Measurements from ENCODE around the gene TTYH3. TPM values are rescaled to one million over a fixed set of nuclear protein-coding genes. Genes with fewer than 3 reads are reported as not detected.
A peak's percentile ranks its signal among the peaks of the same experiment; 100 is the strongest.

Gene TTYH3
- total and polyA plus RNA-seq, 2 donors (not counting 1 experiment from before 2014, with no cell fraction given) = 17.4 to 19.7 TPM

DNA sequence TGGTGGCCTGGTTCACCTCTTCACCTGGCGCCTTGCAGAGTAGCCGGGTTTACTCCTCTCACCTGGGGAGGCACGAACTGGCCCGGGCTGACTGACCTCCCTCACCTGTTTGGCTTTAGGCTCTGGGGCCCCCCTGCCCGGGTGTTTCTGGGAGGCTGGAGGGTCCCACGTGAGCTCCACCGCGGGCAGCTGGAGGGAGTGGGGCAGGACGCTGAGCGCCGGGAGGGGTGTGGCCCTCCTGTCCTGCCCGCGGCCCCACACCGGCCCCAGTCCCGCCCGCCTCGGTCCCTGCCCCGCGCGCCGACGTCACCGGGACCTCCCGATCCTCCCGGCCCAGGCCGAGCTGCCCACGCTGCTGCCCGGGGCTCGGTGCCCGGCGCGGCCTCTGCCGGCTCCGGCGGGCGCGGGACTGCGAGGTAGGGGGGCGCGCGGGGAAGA is 56.1 kb downstream of the TTYH3 start, which contains the start of gene AMZ1:
TSS of gene AMZ1 (plus strand) at position 322 of the 438 bp plus-strand sequence. CDS start 12,250 bp downstream, outside the sequence.
- peaks cover 6% of the 10 kb centered on the region for H3K4me1 ChIP-seq (ENCODE audit: control insufficient read depth, extremely low read depth, insufficient read depth, low read length)
- H3K4me2 ChIP-seq (ENCODE audit: extremely low read depth, insufficient read depth, low read length) = peak within 1 kb of the TSS; percentile 52
- no peaks in the 10 kb centered on the region for H3K9me3 ChIP-seq (ENCODE audit: control insufficient read depth, insufficient read depth, low read depth, low read length)
- DNase-seq (ENCODE audit: low read depth in 2 of 2) = no peak
- no peaks in the 10 kb centered on the region for H4K20me1 ChIP-seq (ENCODE audit: control insufficient read depth, extremely low read depth, insufficient read depth, low read length)
- peaks cover 27% of the 10 kb centered on the region for H3K27me3 ChIP-seq (ENCODE audit: control insufficient read depth, insufficient read depth, low read length)
- H3K27ac ChIP-seq (ENCODE audit: insufficient read depth, low read length) = no peak within 1 kb of the TSS
- H3K4me3 ChIP-seq (replicated peaks in 1 of 4; ENCODE audit: control extremely low read depth in 1 of 4, insufficient read depth in 1 of 4, low read depth in 3 of 4, low read length in 4 of 4) = peak within 1 kb of the TSS in 1 of 4 experiments; percentile 32
- H3K36me3 ChIP-seq (ENCODE audit: control insufficient read depth, insufficient read depth, low read length) = no peaks in the 10 kb centered on the region
- TF ChIP-seq EZH2 (IDR thresholded peaks at IDR 0.05; ENCODE audit: low read length, missing control alignments) (no peak), CTCF (conservative IDR thresholded peaks at IDR 0.05 in 1 of 2, IDR thresholded peaks at IDR 0.05 in 1 of 2; ENCODE audit: low read depth in 1 of 2, low read length in 2 of 2) (no peak)
- H3K9ac ChIP-seq (ENCODE audit: insufficient read depth, low read length) = peak within 1 kb of the TSS; percentile 16
- no peaks in the 10 kb centered on the region for H3K79me2 ChIP-seq (ENCODE audit: control insufficient read depth, insufficient read depth, low read length)
- H2AFZ ChIP-seq (ENCODE audit: low read length) = no peak within 1 kb of the TSS

- H2AFZ ChIP-seq (ENCODE audit: low read length) = no peak overlapping the region
- H3K9ac ChIP-seq (ENCODE audit: insufficient read depth, low read length) = peak overlapping the region; percentile 16
- H3K9me3 ChIP-seq (ENCODE audit: control insufficient read depth, insufficient read depth, low read depth, low read length) = no peaks in the 10 kb centered on the region
- no peak overlapping the region for H3K4me2 ChIP-seq (ENCODE audit: extremely low read depth, insufficient read depth, low read length)
- DNase-seq (ENCODE audit: low read depth in 2 of 2) = peak in 1 of 2 donors; percentile 35
- H3K27ac ChIP-seq (ENCODE audit: insufficient read depth, low read length) = no peak overlapping the region
- no peaks in the 10 kb centered on the region for H3K79me2 ChIP-seq (ENCODE audit: control insufficient read depth, insufficient read depth, low read length)
- TF ChIP-seq CTCF (conservative IDR thresholded peaks at IDR 0.05 in 1 of 2, IDR thresholded peaks at IDR 0.05 in 1 of 2; ENCODE audit: low read depth in 1 of 2, low read length in 2 of 2) (no peak), EZH2 (IDR thresholded peaks at IDR 0.05; ENCODE audit: low read length, missing control alignments) (peak; percentile 95)
- peak overlapping the region in 1 of 4 experiments; percentile 14 for H3K4me3 ChIP-seq (replicated peaks in 1 of 4; ENCODE audit: control extremely low read depth in 1 of 4, insufficient read depth in 1 of 4, low read depth in 3 of 4, low read length in 4 of 4)
- H3K27me3 ChIP-seq (ENCODE audit: control insufficient read depth, insufficient read depth, low read length) = peaks cover 27% of the 10 kb centered on the region
- H4K20me1 ChIP-seq (ENCODE audit: control insufficient read depth, extremely low read depth, insufficient read depth, low read length) = no peaks in the 10 kb centered on the region
- H3K4me1 ChIP-seq (ENCODE audit: control insufficient read depth, extremely low read depth, insufficient read depth, low read length) = peaks cover 6% of the 10 kb centered on the region
- H3K36me3 ChIP-seq (ENCODE audit: control insufficient read depth, insufficient read depth, low read length) = no peaks in the 10 kb centered on the region
These were observed 56.9 kb downstream of the TTYH3 start for GRCh38 chr7:2688409-2689342.

DNA sequence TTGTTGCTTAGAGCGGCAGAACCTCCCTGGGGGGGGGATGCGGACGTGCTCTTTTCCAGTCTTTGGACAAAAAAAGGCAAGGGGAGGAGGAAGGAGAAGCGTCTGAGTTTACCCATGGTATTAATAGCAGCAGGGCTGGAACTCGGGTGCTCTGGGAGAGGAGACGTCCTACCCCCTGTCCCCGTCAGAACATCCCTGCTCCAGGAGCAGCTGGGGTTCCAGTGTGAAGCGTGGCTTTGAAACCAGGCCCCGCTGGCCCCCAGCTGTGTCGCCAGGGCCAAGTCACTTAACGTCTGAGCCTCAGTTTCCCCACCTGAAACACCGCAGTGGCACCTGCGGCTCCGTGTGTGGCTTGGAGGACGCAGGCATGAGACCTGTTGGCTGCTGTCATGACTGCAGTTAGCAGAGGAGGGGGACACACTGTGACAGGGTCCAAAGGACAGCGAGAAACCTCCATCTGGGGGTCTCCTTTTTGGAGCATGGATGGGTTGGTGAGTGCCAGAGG is 57.6 kb downstream of the TTYH3 start:
- Histone ChIP-seq H3K9me3 (ENCODE audit: control insufficient read depth, insufficient read depth, low read depth, low read length) (no peaks in the 10 kb centered on the region), H3K4me1 (ENCODE audit: control insufficient read depth, extremely low read depth, insufficient read depth, low read length) (peaks cover 6% of the 10 kb centered on the region), H3K9ac (ENCODE audit: insufficient read depth, low read length) (no peak overlapping the region), H3K79me2 (ENCODE audit: control insufficient read depth, insufficient read depth, low read length) (no peaks in the 10 kb centered on the region), H3K36me3 (ENCODE audit: control insufficient read depth, insufficient read depth, low read length) (no peaks in the 10 kb centered on the region), H3K27ac (ENCODE audit: insufficient read depth, low read length) (no peak overlapping the region), H3K4me2 (ENCODE audit: extremely low read depth, insufficient read depth, low read length) (no peak overlapping the region), H3K4me3 (replicated peaks in 1 of 4; ENCODE audit: control extremely low read depth in 1 of 4, insufficient read depth in 1 of 4, low read depth in 3 of 4, low read length in 4 of 4) (no peak overlapping the region), H2AFZ (ENCODE audit: low read length) (no peak overlapping the region), H4K20me1 (ENCODE audit: control insufficient read depth, extremely low read depth, insufficient read depth, low read length) (no peaks in the 10 kb centered on the region), H3K27me3 (ENCODE audit: control insufficient read depth, insufficient read depth, low read length) (peaks cover 27% of the 10 kb centered on the region)
- no peak for DNase-seq (ENCODE audit: low read depth in 2 of 2)
- no peak for TF ChIP-seq EZH2 (IDR thresholded peaks at IDR 0.05; ENCODE audit: low read length, missing control alignments)
- TF ChIP-seq CTCF (conservative IDR thresholded peaks at IDR 0.05 in 1 of 2, IDR thresholded peaks at IDR 0.05 in 1 of 2; ENCODE audit: low read depth in 1 of 2, low read length in 2 of 2) = no peak

All from fibroblast of lung (primary cell).